ENCODE results near the gene HBQ1.

Gene HBQ1

DNA sequence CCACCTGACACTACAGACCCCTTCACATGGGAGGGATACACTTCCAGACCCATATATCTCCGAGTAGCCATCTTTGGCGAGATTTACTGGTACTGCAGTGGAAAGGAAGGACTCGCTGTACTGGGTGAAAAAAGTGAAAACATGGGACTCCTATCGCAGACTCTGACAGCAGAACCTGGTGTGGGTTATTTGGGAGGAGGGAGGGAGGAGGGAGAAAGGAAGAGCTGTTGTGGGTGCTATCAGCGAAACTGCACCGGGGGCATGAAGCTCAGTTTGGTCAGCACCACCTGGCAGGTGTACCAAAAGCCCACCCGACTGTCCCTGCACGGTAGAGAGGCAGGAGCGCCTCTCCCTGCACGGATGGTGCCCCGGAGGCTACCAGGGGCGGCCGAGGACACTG, 5.0 kb downstream of the HBQ1 start:
- TF ChIP-seq, protein P1, sequence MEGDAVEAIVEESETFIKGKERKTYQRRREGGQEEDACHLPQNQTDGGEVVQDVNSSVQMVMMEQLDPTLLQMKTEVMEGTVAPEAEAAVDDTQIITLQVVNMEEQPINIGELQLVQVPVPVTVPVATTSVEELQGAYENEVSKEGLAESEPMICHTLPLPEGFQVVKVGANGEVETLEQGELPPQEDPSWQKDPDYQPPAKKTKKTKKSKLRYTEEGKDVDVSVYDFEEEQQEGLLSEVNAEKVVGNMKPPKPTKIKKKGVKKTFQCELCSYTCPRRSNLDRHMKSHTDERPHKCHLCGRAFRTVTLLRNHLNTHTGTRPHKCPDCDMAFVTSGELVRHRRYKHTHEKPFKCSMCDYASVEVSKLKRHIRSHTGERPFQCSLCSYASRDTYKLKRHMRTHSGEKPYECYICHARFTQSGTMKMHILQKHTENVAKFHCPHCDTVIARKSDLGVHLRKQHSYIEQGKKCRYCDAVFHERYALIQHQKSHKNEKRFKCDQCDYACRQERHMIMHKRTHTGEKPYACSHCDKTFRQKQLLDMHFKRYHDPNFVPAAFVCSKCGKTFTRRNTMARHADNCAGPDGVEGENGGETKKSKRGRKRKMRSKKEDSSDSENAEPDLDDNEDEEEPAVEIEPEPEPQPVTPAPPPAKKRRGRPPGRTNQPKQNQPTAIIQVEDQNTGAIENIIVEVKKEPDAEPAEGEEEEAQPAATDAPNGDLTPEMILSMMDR (IDR thresholded peaks at IDR 0.05; ENCODE audit: low read depth, low read length, poor library complexity, severe bottlenecking): no peak
- H3K4me1 ChIP-seq (ENCODE audit: control insufficient read depth, low read length): peaks cover 10% of the 10 kb centered on the region
- H3K27me3 ChIP-seq (ENCODE audit: control insufficient read depth, low read length): no peaks in the 10 kb centered on the region
- peaks cover 11% of the 10 kb centered on the region for H3F3A ChIP-seq (ENCODE audit: control insufficient read depth, insufficient read depth)
- H3K79me2 ChIP-seq (ENCODE audit: control insufficient read depth, low read length): no peaks in the 10 kb centered on the region
- H3K4me3 ChIP-seq (ENCODE audit: low read length): no peak overlapping the region
- H3K36me3 ChIP-seq (ENCODE audit: control insufficient read depth, low read length): peaks cover 27% of the 10 kb centered on the region
- no peaks in the 10 kb centered on the region for H4K20me1 ChIP-seq (ENCODE audit: control insufficient read depth, insufficient read depth, low read depth, low read length)
- no peaks in the 10 kb centered on the region for H3K9me3 ChIP-seq (ENCODE audit: control insufficient read depth, insufficient read depth, low read length)
- no peak overlapping the region for H3K27ac ChIP-seq (ENCODE audit: low read depth, low read length)
- H3K4me2 ChIP-seq (ENCODE audit: low read length): no peak overlapping the region
- no peaks in the 10 kb centered on the region for H3K9me2 ChIP-seq (replicated peaks; ENCODE audit: control insufficient read depth, low read length)

DNA sequence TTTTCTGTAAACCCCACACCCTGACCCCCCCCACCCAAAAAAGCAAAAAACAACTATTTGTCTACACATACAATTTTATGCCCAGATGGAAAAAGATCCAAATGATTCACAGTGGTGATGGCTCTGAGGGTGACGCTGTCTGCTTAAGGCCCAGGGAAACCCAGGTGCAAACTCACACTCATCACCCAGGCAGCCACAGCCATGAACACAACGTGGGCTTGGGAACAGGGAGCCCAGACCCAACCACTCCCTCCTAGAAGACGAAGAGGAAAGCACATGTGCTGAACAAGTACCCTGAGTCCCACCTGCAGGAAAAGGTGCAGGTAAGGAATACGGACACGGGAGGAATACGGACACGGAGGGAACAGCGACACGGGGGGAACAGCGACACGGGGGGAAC, 5.4 kb downstream of the HBQ1 start:
- H3K4me2 ChIP-seq (ENCODE audit: low read length): no peak overlapping the region
- no peaks in the 10 kb centered on the region for H3K9me2 ChIP-seq (replicated peaks; ENCODE audit: control insufficient read depth, low read length)
- H3K4me3 ChIP-seq (ENCODE audit: low read length): no peak overlapping the region
- no peaks in the 10 kb centered on the region for H3K9me3 ChIP-seq (ENCODE audit: control insufficient read depth, insufficient read depth, low read length)
- peaks cover 31% of the 10 kb centered on the region for H3K36me3 ChIP-seq (ENCODE audit: control insufficient read depth, low read length)
- no peaks in the 10 kb centered on the region for H3K79me2 ChIP-seq (ENCODE audit: control insufficient read depth, low read length)
- peaks cover 11% of the 10 kb centered on the region for H3F3A ChIP-seq (ENCODE audit: control insufficient read depth, insufficient read depth)
- no peaks in the 10 kb centered on the region for H4K20me1 ChIP-seq (ENCODE audit: control insufficient read depth, insufficient read depth, low read depth, low read length)
- H3K27me3 ChIP-seq (ENCODE audit: control insufficient read depth, low read length): no peaks in the 10 kb centered on the region
- TF ChIP-seq EZH2phosphoT487 (IDR thresholded peaks at IDR 0.05; ENCODE audit: borderline replicate concordance, low read length): no peak
- TF ChIP-seq, protein P1 (IDR thresholded peaks at IDR 0.05; ENCODE audit: low read depth, low read length, poor library complexity, severe bottlenecking): no peak
- no peak overlapping the region for H3K27ac ChIP-seq (ENCODE audit: low read depth, low read length)
- peaks cover 10% of the 10 kb centered on the region for H3K4me1 ChIP-seq (ENCODE audit: control insufficient read depth, low read length)

DNA sequence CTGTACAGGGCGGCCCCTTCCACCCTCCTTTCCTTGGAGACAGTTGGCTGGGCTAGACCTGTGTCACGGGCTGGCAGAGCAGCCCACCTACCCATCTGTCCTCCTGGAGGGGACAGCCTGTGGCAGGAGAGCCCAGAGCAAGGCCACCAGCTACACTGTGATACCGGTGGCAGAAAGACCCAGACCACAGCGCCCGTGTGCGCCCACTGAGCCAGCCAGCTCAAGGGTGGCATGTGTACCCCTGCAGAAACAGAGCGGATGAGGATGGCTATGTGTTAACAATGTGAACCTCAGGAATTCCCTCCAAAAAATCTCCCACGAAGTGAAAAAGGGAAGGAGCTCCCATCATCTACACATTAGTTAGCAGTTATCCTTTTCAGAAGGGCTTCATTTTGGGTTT, 7.1 kb downstream of the HBQ1 start:
- peaks cover 45% of the 10 kb centered on the region for H3K36me3 ChIP-seq (ENCODE audit: control insufficient read depth, low read length)
- TF ChIP-seq, protein P1 (IDR thresholded peaks at IDR 0.05; ENCODE audit: low read depth, low read length, poor library complexity, severe bottlenecking): no peak
- no peak for TF ChIP-seq EZH2phosphoT487 (IDR thresholded peaks at IDR 0.05; ENCODE audit: borderline replicate concordance, low read length)
- no peaks in the 10 kb centered on the region for H3K9me3 ChIP-seq (ENCODE audit: control insufficient read depth, insufficient read depth, low read length)
- no peaks in the 10 kb centered on the region for H3K4me1 ChIP-seq (ENCODE audit: control insufficient read depth, low read length)
- H4K20me1 ChIP-seq (ENCODE audit: control insufficient read depth, insufficient read depth, low read depth, low read length): no peaks in the 10 kb centered on the region
- H3K27me3 ChIP-seq (ENCODE audit: control insufficient read depth, low read length): no peaks in the 10 kb centered on the region
- no peaks in the 10 kb centered on the region for H3K79me2 ChIP-seq (ENCODE audit: control insufficient read depth, low read length)
- no peak overlapping the region for H3K4me3 ChIP-seq (ENCODE audit: low read length)
- H3K9me2 ChIP-seq (replicated peaks; ENCODE audit: control insufficient read depth, low read length): no peaks in the 10 kb centered on the region
- no peak overlapping the region for H3K27ac ChIP-seq (ENCODE audit: low read depth, low read length)
- H3K4me2 ChIP-seq (ENCODE audit: low read length): no peak overlapping the region
- peaks cover 11% of the 10 kb centered on the region for H3F3A ChIP-seq (ENCODE audit: control insufficient read depth, insufficient read depth)

DNA sequence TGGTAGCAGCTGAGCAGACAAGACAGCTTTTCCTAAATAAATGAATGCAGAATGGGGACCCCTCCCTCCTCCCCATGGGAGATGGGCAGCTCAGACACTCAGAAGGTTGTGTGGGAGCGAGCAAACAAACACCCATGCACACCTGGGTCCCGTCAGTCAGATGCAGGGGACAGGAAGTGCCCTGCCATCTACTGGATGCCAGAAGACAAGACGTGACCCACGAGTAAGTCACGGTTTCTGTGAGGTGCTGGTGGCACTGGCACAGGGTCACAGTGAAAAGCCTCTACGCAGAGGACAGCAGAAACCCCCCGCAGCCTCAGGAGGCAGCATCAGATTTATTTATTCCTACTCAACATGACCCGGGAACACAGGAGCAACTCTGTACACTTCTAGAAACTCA, 8.4 kb downstream of the HBQ1 start:
- Histone ChIP-seq H3K4me1 (ENCODE audit: control insufficient read depth, low read length) (no peaks in the 10 kb centered on the region), H3K4me2 (ENCODE audit: low read length) (no peak overlapping the region), H3K9me2 (replicated peaks; ENCODE audit: control insufficient read depth, low read length) (no peaks in the 10 kb centered on the region), H3K27ac (ENCODE audit: low read depth, low read length) (no peak overlapping the region), H3K27me3 (ENCODE audit: control insufficient read depth, low read length) (no peaks in the 10 kb centered on the region), H3K9me3 (ENCODE audit: control insufficient read depth, insufficient read depth, low read length) (no peaks in the 10 kb centered on the region), H3F3A (ENCODE audit: control insufficient read depth, insufficient read depth) (peaks cover 4% of the 10 kb centered on the region), H3K4me3 (ENCODE audit: low read length) (no peak overlapping the region), H3K79me2 (ENCODE audit: control insufficient read depth, low read length) (no peaks in the 10 kb centered on the region), H4K20me1 (ENCODE audit: control insufficient read depth, insufficient read depth, low read depth, low read length) (no peaks in the 10 kb centered on the region), H3K36me3 (ENCODE audit: control insufficient read depth, low read length) (peaks cover 57% of the 10 kb centered on the region)
- no peak for TF ChIP-seq EZH2phosphoT487 (IDR thresholded peaks at IDR 0.05; ENCODE audit: borderline replicate concordance, low read length)
- TF ChIP-seq, protein P1 (IDR thresholded peaks at IDR 0.05; ENCODE audit: low read depth, low read length, poor library complexity, severe bottlenecking): peak; percentile 57

All from DOHH2 (cell line).